Adrenal gland (tissue), 12 donors: ENCODE results near the gene CA11. TPM values are rescaled to one million over a fixed set of nuclear protein-coding genes. Genes with fewer than 3 reads are reported as not detected.

ENCODE experiments used
- DNase-seq, 7 donors: peaks; one replicate each; pipeline ENCODE4 v3.0.0-alpha.2; 2019 to 2020
- H3K27ac ChIP-seq, 5 donors: fragments of 200-600 bp; sonication (generic) in 4 of 5; 1 replicate in 3 of 5; 2 replicates in 2 of 5; pipeline versions ENCODE4 v1.5.1 to v1.8.0; 2016 to 2020; ENCODE audit warnings: mild to moderate bottlenecking in 1 of 5
- H3K27me3 ChIP-seq: fragments of 200-600 bp; 2 replicates; pipeline ENCODE4 v1.8.0; 2021
- H3K36me3 ChIP-seq, 2 donors: fragments of 200-600 bp; replicated peaks in 1 of 2; 1 replicate in 1 of 2; 2 replicates in 1 of 2; pipeline versions ENCODE4 v1.5.1 to v1.8.0; 2018 to 2022
- H3K4me1 ChIP-seq, 2 donors: fragments of 200-600 bp; replicated peaks in 1 of 2; 1 replicate in 1 of 2; 2 replicates in 1 of 2; pipeline versions ENCODE4 v1.5.1 to v1.8.0; 2018 to 2021
- H3K4me3 ChIP-seq, 4 donors: fragments of 200-600 bp; sonication (generic) in 3 of 4; one replicate each; pipeline ENCODE4 v1.5.1; 2016 to 2018
- H3K9me3 ChIP-seq, 3 donors: fragments of 200-600 bp; sonication (generic) in 1 of 3; replicated peaks in 1 of 3; 1 replicate in 2 of 3; 2 replicates in 1 of 3; pipeline versions ENCODE4 v1.5.1 to v1.8.0; 2016 to 2021
- CTCF ChIP-seq, 6 experiments: fragments of 450-650 bp in 4 of 6; fragments of 200-600 bp in 2 of 6; sonication (generic) in 1 of 6; IDR thresholded peaks; 1 replicate in 5 of 6; 2 replicates in 1 of 6; pipeline versions ENCODE4 v1.5.1 to v1.8.0; 2016 to 2021; ENCODE audit warnings: antibody characterized with exemption in 6 of 6, mild to moderate bottlenecking in 2 of 6, moderate library complexity in 1 of 6
- POLR2A ChIP-seq, 2 donors: fragments of 450-650 bp; IDR thresholded peaks; one replicate each; pipeline ENCODE4 v1.6.1; 2017; ENCODE audit warnings: antibody characterized with exemption in 2 of 2, mild to moderate bottlenecking in 2 of 2, moderate library complexity in 1 of 2
- WGBS, 4 donors: extraction: QIAGEN DNeasy Blood & Tissue Kit in 2 of 4; methylation state at CpG; one replicate each; pipeline versions ENCODE4 v1.1.5 to v1.1.7; 2013 to 2017; 5-methylcytosine and 5-hydroxymethylcytosine counted together
- intact Hi-C, 2 donors: fragments of 100-400 bp; cut with DNase I; formaldehyde crosslinking; loops; one replicate each; pipeline versions ENCODE4 v1.14.1 to v1.15.0; 2022 to 2023
- polyA plus RNA-seq, 3 donors: library from polyadenylated mRNA; stranded (reverse); fragments of 200-250 nt in 2 of 3; fragments of 350-450 nt in 1 of 3; fragmentation: Illumina TruSeq in 1 of 3; extraction: RNeasy Lipid Tissue Mini Kit (QIAGEN cat#74804) in 1 of 3; gene quantifications; one replicate each; pipeline ENCODE4 v1.2.3, GENCODE V29; 2013 to 2014
- total RNA-seq, 9 donors: library from RNA; depleted of rRNA in 4 of 9; stranded (reverse); fragments of >200 nt in 4 of 9; fragments of 120-200 nt in 1 of 9; fragmentation: NEBNext Ultra II Directional in 1 of 9; extraction: Animal tissue kit (Norgen Biotek cat#: 25700) in 1 of 9; gene quantifications; one replicate each; pipeline versions ENCODE4 v1.1.0 to v1.2.4, GENCODE V29; 2013 to 2023
- donor health status: healthy with polysubstance abuse.
- donor health status: Bipolar disorder and iron deficiency.
- donor health status: DM: yes; HTN: yes; CAD: no.
- donor health status: DM: no; HTN: no; CAD: no.
- donor health status: DM: no; HTN: no; CAD: no.
- donor health status: DM: yes; HTN: yes; CAD: no.

The CA11 gene
- total and polyA plus RNA-seq, 12 donors = 6.0 to 125 (median 23.7) TPM

- Histone ChIP-seq H3K27ac (no peak overlapping the region), H3K36me3 (no peaks in the 10 kb centered on the region), H3K4me3 (no peak overlapping the region), H3K27me3 (no peaks in the 10 kb centered on the region), H3K4me1 (no peaks in the 10 kb centered on the region), H3K9me3 (no peaks in the 10 kb centered on the region)
- no peak for DNase-seq
- TF ChIP-seq POLR2A (IDR thresholded peaks at IDR 0.05) = no peak
- no peak for TF ChIP-seq CTCF (IDR thresholded peaks at IDR 0.05)
- WGBS, 4 donors = 57 to 91% (median 82%) methylated on average over 1 to 9 of the region's 9 CpGs
- intact Hi-C loops = no loop called here
These were observed 42.1 kb downstream of the CA11 start for GRCh38 chr19:48603850-48604249.

DNA sequence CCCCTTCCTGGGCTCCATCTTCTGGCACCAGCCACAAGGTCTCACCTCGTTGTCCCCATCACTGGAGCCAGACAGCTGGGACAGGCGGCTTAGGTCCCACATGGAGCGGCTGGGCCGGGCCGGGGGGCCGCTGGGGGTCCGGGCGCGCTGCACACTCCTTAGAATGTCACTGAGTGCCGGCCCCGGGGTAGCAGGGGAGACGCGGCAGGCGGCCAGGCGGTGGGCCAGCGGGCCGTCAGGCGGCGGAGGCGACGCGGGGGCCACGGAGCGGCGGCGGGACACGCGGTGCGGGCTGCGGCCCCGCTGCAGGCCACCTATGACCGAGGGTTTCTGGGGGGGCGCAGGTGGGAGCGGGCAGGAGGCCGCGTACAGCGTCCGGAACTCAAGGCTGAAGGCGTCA, 42.5 kb downstream of the CA11 start:
- Histone ChIP-seq H3K36me3 (no peaks in the 10 kb centered on the region), H3K27me3 (no peaks in the 10 kb centered on the region), H3K9me3 (no peaks in the 10 kb centered on the region), H3K4me1 (no peaks in the 10 kb centered on the region), H3K27ac (no peak overlapping the region), H3K4me3 (no peak overlapping the region)
- intact Hi-C loops = no loop called here
- TF ChIP-seq POLR2A (IDR thresholded peaks at IDR 0.05) = no peak
- TF ChIP-seq CTCF (IDR thresholded peaks at IDR 0.05) = no peak
- WGBS, 4 donors = 85 to 89% (median 87%) methylated on average over 31 to 39 of the region's 39 CpGs; no CpG with 5 or more reads in 1 of the 4 donors
- no peak for DNase-seq

- intact Hi-C loops = no loop called here
- no peaks in the 10 kb centered on the region for H3K27me3 ChIP-seq
- H3K4me1 ChIP-seq = no peaks in the 10 kb centered on the region
- H3K4me3 ChIP-seq = no peak overlapping the region
- WGBS, 4 donors = 71 to 85% (median 78%) methylated on average over 5 to 9 of the region's 9 CpGs
- H3K36me3 ChIP-seq = no peaks in the 10 kb centered on the region
- no peak overlapping the region for H3K27ac ChIP-seq
- H3K9me3 ChIP-seq = no peaks in the 10 kb centered on the region
- TF ChIP-seq CTCF (IDR thresholded peaks at IDR 0.05) (no peak), POLR2A (IDR thresholded peaks at IDR 0.05) (no peak)
- no peak for DNase-seq
These were observed 43.0 kb downstream of the CA11 start for GRCh38 chr19:48603001-48603400.

DNA sequence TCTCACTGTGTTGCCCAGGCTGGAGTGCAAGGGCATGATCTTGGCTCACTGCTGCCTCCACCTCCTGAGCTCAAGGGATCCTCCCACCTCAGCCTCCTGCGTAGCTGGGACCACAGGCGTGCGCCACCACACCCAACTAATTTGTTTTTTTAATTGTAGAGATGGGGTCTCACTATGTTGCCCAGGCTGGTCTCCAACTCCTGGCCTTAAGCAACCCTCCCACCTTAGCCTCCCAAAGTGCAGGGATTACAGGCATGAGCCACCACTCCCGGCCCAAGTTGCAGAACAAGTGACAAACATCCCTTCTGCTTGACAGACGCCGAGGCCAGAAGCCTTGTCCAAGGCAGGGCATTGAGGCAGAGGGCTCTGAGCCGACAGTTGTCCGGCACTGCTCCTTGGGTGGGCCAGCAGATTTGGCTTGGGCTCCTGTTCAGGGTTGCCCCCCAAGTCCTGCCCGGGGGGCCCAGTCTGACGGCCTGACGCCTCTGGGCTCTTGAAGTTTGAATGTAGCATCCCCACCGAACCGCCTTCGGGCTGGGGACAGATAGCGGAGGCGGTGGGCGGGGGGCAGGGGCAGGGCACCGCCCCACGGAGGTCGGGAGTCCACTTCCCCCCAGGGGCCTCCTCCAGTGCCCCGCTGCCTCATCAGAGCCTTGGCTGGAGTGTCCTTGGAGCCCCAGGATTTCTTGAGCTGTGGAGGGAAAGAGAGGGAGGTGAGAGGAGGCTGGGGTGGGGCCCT, 45.1 kb downstream of the CA11 start:
- intact Hi-C loops = no loop called here
- no peak for TF ChIP-seq CTCF (IDR thresholded peaks at IDR 0.05)
- 76 to 90% (median 82%) methylated on average over 4 to 21 of the region's 21 CpGs for WGBS, 4 donors
- peak in 1 of 7 donors; percentile 13 for DNase-seq
- Histone ChIP-seq H3K4me3 (no peak overlapping the region), H3K9me3 (no peaks in the 10 kb centered on the region), H3K4me1 (no peaks in the 10 kb centered on the region), H3K27ac (no peak overlapping the region), H3K36me3 (no peaks in the 10 kb centered on the region), H3K27me3 (no peaks in the 10 kb centered on the region)
